Right lobe of liver (tissue), 6 donors: Measurements from ENCODE around the gene NDUFV2. TPM values are rescaled to one million over a fixed set of nuclear protein-coding genes. Genes with fewer than 3 reads are reported as not detected.

Source experiments
- ATAC-seq, 4 donors: fragments of 200-7000 bp; cut with Tn5 transposase; one replicate each; pipeline ENCODE4 v1.9.1; 2020; ENCODE audit warnings: mild to moderate bottlenecking in 4 of 4, moderate library complexity in 4 of 4
- DNase-seq, 3 donors: peaks; one replicate each; pipeline ENCODE4 v3.0.0-alpha.2; 2020
- H3K27ac ChIP-seq, 3 donors: fragments of 200-600 bp; one replicate each; pipeline ENCODE4 v1.8.0; 2022
- H3K27me3 ChIP-seq, 2 donors: fragments of 200-600 bp; one replicate each; pipeline ENCODE4 v1.8.0; 2022
- H3K36me3 ChIP-seq, 4 donors: fragments of 200-600 bp; sonication (generic) in 1 of 4; one replicate each; pipeline versions ENCODE4 v1.5.1 to v1.8.0; 2017 to 2022; ENCODE audit warnings: control low read depth in 1 of 4
- H3K4me1 ChIP-seq, 4 donors: fragments of 200-600 bp; sonication (generic) in 1 of 4; one replicate each; pipeline versions ENCODE4 v1.5.1 to v1.8.0; 2017 to 2022; ENCODE audit warnings: control low read depth in 1 of 4
- H3K4me3 ChIP-seq, 3 donors: fragments of 200-600 bp; one replicate each; pipeline ENCODE4 v1.8.0; 2022
- H3K9me3 ChIP-seq, 4 donors: fragments of 200-600 bp; sonication (generic) in 1 of 4; one replicate each; pipeline versions ENCODE4 v1.5.1 to v1.8.0; 2017 to 2022; ENCODE audit warnings: control low read depth in 1 of 4
- POLR2A ChIP-seq: fragments of 450-650 bp; IDR thresholded peaks from one replicate; pipeline ENCODE4 v1.6.1; 2017; ENCODE audit warnings: antibody characterized with exemption, mild to moderate bottlenecking
- WGBS: methylation state at CpG from one replicate; pipeline ENCODE4 v1.1.6; 2018; ENCODE audit warnings: low coverage, low lambda C conversion rate; ENCODE audit not compliant: insufficient coverage; ENCODE audit errors: missing lambda C conversion rate; 5-methylcytosine and 5-hydroxymethylcytosine counted together
- intact Hi-C, 2 donors: fragments of 100-400 bp; cut with DNase I; formaldehyde crosslinking; loops; one replicate each; pipeline versions ENCODE4 v1.11.2 to v1.14.1; 2022
- total RNA-seq, 6 experiments: library from RNA; depleted of rRNA in 2 of 6; stranded (reverse); fragments of >200 nt in 2 of 6; fragmentation: NEBNext Ultra II Directional in 3 of 6; extraction: Animal tissue kit (Norgen Biotek cat#: 25700) in 3 of 6; gene quantifications; one replicate each; pipeline versions ENCODE4 v1.1.0 to v1.2.4, GENCODE V29; 2016 to 2023
- TF ChIP-seq, protein P1 (sequence below), 4 donors: fragments of 200-600 bp in 3 of 4; fragments of 450-650 bp in 1 of 4; IDR thresholded peaks; one replicate each; pipeline versions ENCODE4 v1.5.1 to v1.8.0; 2016 to 2022; ENCODE audit warnings: antibody characterized with exemption in 4 of 4, mild to moderate bottlenecking in 2 of 4
- donor health status: DM: no; HTN: yes; CAD: no.
- donor health status: DM: no; HTN: no; CAD: no.
- donor health status: DM: no; HTN: no; CAD: no.
- donor health status: DM: no; HTN: yes; CAD: no.
- donor health status: DM: no; HTN: yes; CAD: no.

NDUFV2 gene
- total RNA-seq, 6 experiments from 2014 or later: 164 to 236 (median 183) TPM

GRCh38 chr18:9126337-9126736, 23.8 kb downstream of the NDUFV2 start:
- intact Hi-C loops: no loop called here
- Histone ChIP-seq H3K9me3 (no peaks in the 10 kb centered on the region), H3K4me3 (no peak overlapping the region), H3K4me1 (no peaks in the 10 kb centered on the region), H3K27me3 (no peaks in the 10 kb centered on the region), H3K36me3 (peaks cover 2 to 83% (median 33%) of the 10 kb centered on the region in 4 donors), H3K27ac (no peak overlapping the region)
- WGBS: 77% methylated on average over 3 of the region's 3 CpGs
- ATAC-seq (no peak), DNase-seq (no peak)
- TF ChIP-seq, protein P1, sequence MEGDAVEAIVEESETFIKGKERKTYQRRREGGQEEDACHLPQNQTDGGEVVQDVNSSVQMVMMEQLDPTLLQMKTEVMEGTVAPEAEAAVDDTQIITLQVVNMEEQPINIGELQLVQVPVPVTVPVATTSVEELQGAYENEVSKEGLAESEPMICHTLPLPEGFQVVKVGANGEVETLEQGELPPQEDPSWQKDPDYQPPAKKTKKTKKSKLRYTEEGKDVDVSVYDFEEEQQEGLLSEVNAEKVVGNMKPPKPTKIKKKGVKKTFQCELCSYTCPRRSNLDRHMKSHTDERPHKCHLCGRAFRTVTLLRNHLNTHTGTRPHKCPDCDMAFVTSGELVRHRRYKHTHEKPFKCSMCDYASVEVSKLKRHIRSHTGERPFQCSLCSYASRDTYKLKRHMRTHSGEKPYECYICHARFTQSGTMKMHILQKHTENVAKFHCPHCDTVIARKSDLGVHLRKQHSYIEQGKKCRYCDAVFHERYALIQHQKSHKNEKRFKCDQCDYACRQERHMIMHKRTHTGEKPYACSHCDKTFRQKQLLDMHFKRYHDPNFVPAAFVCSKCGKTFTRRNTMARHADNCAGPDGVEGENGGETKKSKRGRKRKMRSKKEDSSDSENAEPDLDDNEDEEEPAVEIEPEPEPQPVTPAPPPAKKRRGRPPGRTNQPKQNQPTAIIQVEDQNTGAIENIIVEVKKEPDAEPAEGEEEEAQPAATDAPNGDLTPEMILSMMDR (IDR thresholded peaks at IDR 0.05): no peak
- no peak for TF ChIP-seq POLR2A

DNA sequence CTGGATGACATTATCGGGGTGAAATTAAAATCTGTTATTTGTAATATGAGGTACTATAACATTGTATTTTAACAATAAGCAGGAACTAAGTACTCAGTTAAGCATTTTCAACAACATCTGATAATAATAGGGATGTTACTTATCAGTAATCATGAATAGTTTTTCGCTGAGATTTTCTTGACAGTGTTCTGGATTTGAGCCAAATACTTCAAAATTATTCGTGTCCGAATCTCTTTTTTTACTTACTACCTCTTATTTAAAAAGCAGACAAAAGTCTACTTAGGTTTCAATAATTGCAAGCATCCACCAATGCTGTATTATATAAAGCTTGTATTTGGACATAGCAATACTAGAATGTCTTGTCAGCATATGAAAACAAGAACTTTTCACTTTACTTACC, 27.7 kb downstream of the NDUFV2 start:
- intact Hi-C loops: no loop called here
- 80% methylated on average over 4 of the region's 4 CpGs for WGBS

GRCh38 chr18:9130806-9131205, 28.3 kb downstream of the NDUFV2 start:
- no peak for TF ChIP-seq POLR2A
- TF ChIP-seq, protein P1 (IDR thresholded peaks at IDR 0.05): no peak
- no peaks in the 10 kb centered on the region for H3K9me3 ChIP-seq
- no peak overlapping the region for H3K4me3 ChIP-seq
- H3K27ac ChIP-seq: no peak overlapping the region
- DNase-seq (no peak), ATAC-seq (no peak)
- H3K36me3 ChIP-seq: peaks cover 7 to 65% (median 31%) of the 10 kb centered on the region in 4 donors
- WGBS: 56% methylated on average over 2 of the region's 2 CpGs
- intact Hi-C loops: no loop called here
- peaks cover 0 to 36% (median 18%) of the 10 kb centered on the region in 4 donors for H3K4me1 ChIP-seq
- no peaks in the 10 kb centered on the region for H3K27me3 ChIP-seq

More for the DNA sequence above, 27.7 kb downstream of the NDUFV2 start:
- no peak for TF ChIP-seq POLR2A
- TF ChIP-seq, protein P1 (IDR thresholded peaks at IDR 0.05): no peak
- ATAC-seq (no peak), DNase-seq (no peak)
- Histone ChIP-seq H3K9me3 (no peaks in the 10 kb centered on the region), H3K4me1 (peaks cover 0 to 30% (median 16%) of the 10 kb centered on the region in 4 donors), H3K4me3 (no peak overlapping the region), H3K27ac (no peak overlapping the region), H3K36me3 (peaks cover 7 to 72% (median 34%) of the 10 kb centered on the region in 4 donors), H3K27me3 (no peaks in the 10 kb centered on the region)

GRCh38 chr18:9132628-9133027, 30.1 kb downstream of the NDUFV2 start:
- peaks cover 0 to 36% (median 18%) of the 10 kb centered on the region in 4 donors for H3K4me1 ChIP-seq
- H3K9me3 ChIP-seq: no peaks in the 10 kb centered on the region
- H3K4me3 ChIP-seq: no peak overlapping the region
- no peaks in the 10 kb centered on the region for H3K27me3 ChIP-seq
- H3K36me3 ChIP-seq: peaks cover 3 to 47% (median 24%) of the 10 kb centered on the region in 4 donors
- intact Hi-C loops: no loop called here
- no peak overlapping the region for H3K27ac ChIP-seq
- no peak for DNase-seq
- 100% methylated on average over 4 of the region's 4 CpGs for WGBS
- ATAC-seq: no peak
- TF ChIP-seq, protein P1 (IDR thresholded peaks at IDR 0.05): no peak
- TF ChIP-seq POLR2A: no peak

DNA sequence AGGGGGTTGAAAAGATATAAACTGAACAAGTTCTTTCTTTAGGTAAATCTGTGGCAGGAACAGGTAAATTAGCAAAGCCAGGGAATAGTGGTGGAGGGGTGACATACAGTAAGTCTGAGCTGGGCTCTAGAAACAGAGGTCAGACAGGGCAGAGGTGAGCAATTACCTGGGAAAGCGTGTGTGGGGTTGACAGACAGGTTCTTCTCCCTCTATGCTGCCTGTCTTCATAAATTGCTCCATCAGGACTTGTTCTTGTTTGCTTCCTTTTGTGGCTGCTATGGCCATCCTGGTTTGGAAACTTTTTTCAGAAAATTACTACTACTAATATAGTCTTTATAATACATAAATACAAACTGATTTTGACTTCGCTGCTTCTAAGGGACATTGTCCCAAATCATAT, 30.7 kb downstream of the NDUFV2 start:
- H3K4me3 ChIP-seq: no peak overlapping the region
- H3K27ac ChIP-seq: no peak overlapping the region

More for the DNA sequence above, 30.7 kb downstream of the NDUFV2 start:
- no peak for TF ChIP-seq POLR2A
- TF ChIP-seq, protein P1 (IDR thresholded peaks at IDR 0.05): no peak
- ATAC-seq: no peak
- DNase-seq: no peak
- Histone ChIP-seq H3K4me1 (peaks cover 0 to 36% (median 18%) of the 10 kb centered on the region in 4 donors), H3K27me3 (no peaks in the 10 kb centered on the region), H3K36me3 (peaks cover 3 to 41% (median 20%) of the 10 kb centered on the region in 4 donors), H3K9me3 (no peaks in the 10 kb centered on the region)
- 60% methylated on average over 2 of the region's 2 CpGs for WGBS
- intact Hi-C loops: no loop called here
